Smooth muscle cell (in vitro differentiated cells): Measurements from ENCODE around the gene TRIM44. TPM values are rescaled to one million over a fixed set of nuclear protein-coding genes. Genes with fewer than 3 reads are reported as not detected.
"Not testable (repeated sequence)": the region's sequence is repeated elsewhere in the genome, so short reads cannot be mapped to it uniquely, and the experiment has no call there.

Experiments
- DNase-seq: peaks from one replicate; lab custom pipeline; 2025; ENCODE audit not compliant: unreplicated experiment; lab: John Stamatoyannopoulos, UW
- H2AFZ ChIP-seq: fragments of 200-600 bp; sonication (generic); 2 replicates; pipeline ENCODE4 v1.6.0; 2016; ENCODE audit warnings: antibody characterized with exemption, low read depth, mild to moderate bottlenecking
- H3F3A ChIP-seq: fragments of 200-600 bp; sonication (generic); 2 replicates; pipeline ENCODE4 v1.6.0; 2017; ENCODE audit warnings: antibody characterized with exemption, low read depth
- H3K27ac ChIP-seq: fragments of 200-600 bp; sonication (generic); 2 replicates; pipeline ENCODE4 v1.5.1; 2016; ENCODE audit warnings: low read depth, mild to moderate bottlenecking
- H3K27me3 ChIP-seq: fragments of 200-600 bp; sonication (generic); 2 replicates; pipeline ENCODE4 v1.6.1; 2016; ENCODE audit warnings: low read depth, mild to moderate bottlenecking
- H3K36me3 ChIP-seq: fragments of 200-600 bp; sonication (generic); 2 replicates; pipeline ENCODE4 v1.5.1; 2016; ENCODE audit warnings: low read depth
- H3K4me1 ChIP-seq: fragments of 200-600 bp; sonication (generic); 2 replicates; pipeline ENCODE4 v1.5.1; 2016; ENCODE audit warnings: low read depth
- H3K4me2 ChIP-seq: fragments of 200-600 bp; sonication (generic); 2 replicates; pipeline ENCODE4 v1.6.0; 2016; ENCODE audit warnings: mild to moderate bottlenecking
- H3K4me3 ChIP-seq: fragments of 200-600 bp; sonication (generic); 2 replicates; pipeline ENCODE4 v1.5.1; 2016; ENCODE audit warnings: mild to moderate bottlenecking
- H3K79me2 ChIP-seq: fragments of 200-600 bp; sonication (generic); 2 replicates; pipeline ENCODE4 v1.6.0; 2016; ENCODE audit warnings: low read depth, mild to moderate bottlenecking
- H3K9ac ChIP-seq: fragments of 200-600 bp; sonication (generic); 2 replicates; pipeline ENCODE4 v1.6.0; 2016; ENCODE audit warnings: low read depth
- H3K9me3 ChIP-seq: fragments of 200-600 bp; sonication (generic); replicated peaks from 2 replicates; pipeline ENCODE4 v1.5.1; 2016; ENCODE audit warnings: low read depth
- H4K20me1 ChIP-seq: fragments of 200-600 bp; sonication (generic); 2 replicates; pipeline ENCODE4 v1.6.0; 2016; ENCODE audit warnings: low read depth
- CTCF ChIP-seq: fragments of 200-600 bp; sonication (generic); IDR thresholded peaks from 2 replicates; pipeline ENCODE4 v1.5.1; 2017; ENCODE audit warnings: borderline replicate concordance, mild to moderate bottlenecking, antibody characterized with exemption; ENCODE audit not compliant: insufficient read depth, poor library complexity, severe bottlenecking
- WGBS: methylation state at CpG from one replicate; pipeline ENCODE4 v1.1.7; 2016; ENCODE audit warnings: low lambda C conversion rate; 5-methylcytosine and 5-hydroxymethylcytosine counted together
- polyA plus RNA-seq: library from polyadenylated mRNA; unstranded; fragments of >200 nt; fragmentation: Nextera tagmentation; extraction: Ambion mirVana; gene quantifications from 2 replicates; pipeline ENCODE4 v1.2.1, GENCODE V29; 2016
- total RNA-seq: library from RNA; depleted of rRNA; stranded (reverse); fragments of >200 nt; gene quantifications from 2 replicates; pipeline ENCODE4 v1.2.3, GENCODE V29; 2014

TRIM44 gene
- total and polyA plus RNA-seq, 2 experiments from 2014 or later: 20.9 to 32.9 TPM

- no peak overlapping the region for H3K4me3 ChIP-seq
- no peak overlapping the region for H3K27ac ChIP-seq
- no peak for TF ChIP-seq CTCF
- WGBS: 97% methylated on average over 5 of the region's 5 CpGs
- H2AFZ ChIP-seq: no peak overlapping the region
- no peaks in the 10 kb centered on the region for H3K9me3 ChIP-seq
- no peaks in the 10 kb centered on the region for H3F3A ChIP-seq
- peaks cover 38% of the 10 kb centered on the region for H4K20me1 ChIP-seq
- H3K4me2 ChIP-seq: no peak overlapping the region
- H3K9ac ChIP-seq: no peak overlapping the region
- no peaks in the 10 kb centered on the region for H3K4me1 ChIP-seq
- H3K36me3 ChIP-seq: no peaks in the 10 kb centered on the region
- H3K27me3 ChIP-seq: no peaks in the 10 kb centered on the region
- H3K79me2 ChIP-seq: peaks cover 45% of the 10 kb centered on the region
- no peak for DNase-seq
Measured at GRCh38 chr11:35771722-35772121, 109.1 kb downstream of the TRIM44 start.

GRCh38 chr11:35777241-35777640 lies 114.7 kb downstream of the TRIM44 start:
- not testable (repeated sequence) for H3K4me1 ChIP-seq, DNase-seq, H3K4me3 ChIP-seq, H3K4me2 ChIP-seq, H3K27me3 ChIP-seq, H2AFZ ChIP-seq, H3K9me3 ChIP-seq, H3F3A ChIP-seq, H3K27ac ChIP-seq, H3K36me3 ChIP-seq, H3K9ac ChIP-seq
- WGBS: 91% methylated on average over 3 of the region's 3 CpGs
- Histone ChIP-seq H4K20me1 (peaks cover 27% of the 10 kb centered on the region), H3K79me2 (peaks cover 49% of the 10 kb centered on the region)

- H3K27ac ChIP-seq, H3K4me2 ChIP-seq, H3K4me3 ChIP-seq, DNase-seq, H2AFZ ChIP-seq, H3K4me1 ChIP-seq, H3F3A ChIP-seq, H3K9ac ChIP-seq, H3K9me3 ChIP-seq, H3K27me3 ChIP-seq, H3K36me3 ChIP-seq: not testable (repeated sequence)
- 99% methylated on average over 8 of the region's 8 CpGs for WGBS
- Histone ChIP-seq H4K20me1 (peaks cover 39% of the 10 kb centered on the region), H3K79me2 (peaks cover 44% of the 10 kb centered on the region)
Measured at GRCh38 chr11:35778943-35779342, 116.4 kb downstream of the TRIM44 start.

- 99% methylated on average over 5 of the region's 5 CpGs for WGBS
Measured at GRCh38 chr11:35779409-35779808, 116.8 kb downstream of the TRIM44 start.

More at GRCh38 chr11:35779409-35779808, 116.8 kb downstream of the TRIM44 start:
- no peaks in the 10 kb centered on the region for H3K9me3 ChIP-seq
- H3K4me1 ChIP-seq: no peaks in the 10 kb centered on the region
- no peak overlapping the region for H3K9ac ChIP-seq
- no peak overlapping the region for H3K4me3 ChIP-seq
- no peak for DNase-seq
- no peaks in the 10 kb centered on the region for H3K27me3 ChIP-seq
- no peak overlapping the region for H3K27ac ChIP-seq
- no peak overlapping the region for H2AFZ ChIP-seq
- no peaks in the 10 kb centered on the region for H3K36me3 ChIP-seq
- TF ChIP-seq CTCF: no peak
- no peaks in the 10 kb centered on the region for H3F3A ChIP-seq
- no peak overlapping the region for H3K4me2 ChIP-seq
- H4K20me1 ChIP-seq: peaks cover 44% of the 10 kb centered on the region
- peaks cover 45% of the 10 kb centered on the region for H3K79me2 ChIP-seq
